GM18867 (cell line): ENCODE measurements around the gene ZWILCH.
"Not testable (repeated sequence)": the region's sequence is repeated elsewhere in the genome, so short reads cannot be mapped to it uniquely, and the experiment has no call there.

Experiments used
- ATAC-seq: cut with Tn5 transposase; IDR thresholded peaks from one replicate; pipeline ENCODE4 v1.9.1; 2021; ENCODE audit warnings: mild to moderate bottlenecking, moderate library complexity; ENCODE audit not compliant: unreplicated experiment

The ZWILCH gene

DNA sequence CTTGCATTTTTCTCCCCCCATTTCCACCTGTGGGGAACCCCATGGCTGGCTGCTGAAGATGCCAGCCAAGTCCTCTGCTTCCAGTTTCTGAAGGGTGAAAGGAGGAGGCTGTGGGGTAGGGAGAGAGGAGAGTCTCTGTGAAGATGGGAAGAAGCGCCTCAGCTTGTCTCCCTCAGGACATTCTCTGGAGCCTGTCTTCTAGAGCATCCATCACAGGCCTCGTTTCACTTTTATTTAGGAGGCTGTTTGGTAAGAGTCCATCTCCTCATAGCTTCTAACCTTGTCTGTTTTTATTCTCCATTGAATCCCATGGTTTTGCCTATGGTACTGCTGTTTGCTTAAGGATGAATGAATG is 69.4 kb downstream of the ZWILCH start:
- no peak for ATAC-seq

DNA sequence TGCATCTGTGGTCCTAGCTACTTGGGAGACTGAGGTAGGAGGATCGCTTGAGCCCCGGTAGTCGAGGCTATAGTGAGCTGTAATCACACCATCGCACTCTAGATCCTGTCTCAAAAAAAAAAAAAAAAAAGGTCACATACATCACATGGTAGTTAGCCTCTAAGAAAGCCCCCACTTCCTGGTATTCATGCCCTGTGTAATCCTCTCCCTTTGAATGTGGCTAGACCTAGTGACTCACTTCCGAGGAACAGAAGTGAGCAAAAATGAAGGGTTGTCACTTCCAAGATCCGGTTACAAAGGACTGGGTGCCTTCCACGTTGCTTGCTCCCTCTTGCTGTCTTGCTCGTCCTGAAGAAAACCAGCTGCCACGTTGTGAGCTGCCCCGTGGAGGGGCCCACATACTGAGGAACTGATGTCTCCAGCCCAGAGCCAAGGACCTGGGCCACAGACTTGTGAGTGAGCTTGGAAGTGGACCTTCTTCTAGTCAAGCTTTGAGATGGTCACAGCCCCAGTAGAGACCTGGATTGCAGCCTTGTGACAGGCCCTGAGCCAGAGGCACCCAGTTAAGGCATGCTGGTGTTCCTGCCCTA is 73.3 kb downstream of the ZWILCH start:
- ATAC-seq, result no peak

DNA sequence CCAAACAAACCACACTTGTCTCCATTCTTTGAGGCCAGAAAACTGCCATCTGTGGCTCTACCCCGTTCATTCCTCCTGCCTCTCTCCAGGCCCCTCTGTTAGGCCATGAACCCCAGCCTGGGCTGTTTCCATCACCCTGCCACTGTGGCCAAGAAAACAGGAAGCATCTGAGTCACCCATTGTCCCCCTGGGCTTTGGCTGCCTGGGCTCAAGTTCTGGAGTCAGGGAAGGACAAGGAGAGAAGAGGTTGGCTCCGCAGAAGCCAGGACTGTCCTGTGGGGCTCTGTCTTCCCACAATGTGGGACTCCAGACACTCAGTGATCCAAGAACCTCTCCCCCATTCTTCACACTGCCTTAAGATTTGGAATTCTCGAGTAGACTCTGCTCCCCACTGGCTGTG is 75.5 kb downstream of the ZWILCH start:
- ATAC-seq, result no peak

DNA sequence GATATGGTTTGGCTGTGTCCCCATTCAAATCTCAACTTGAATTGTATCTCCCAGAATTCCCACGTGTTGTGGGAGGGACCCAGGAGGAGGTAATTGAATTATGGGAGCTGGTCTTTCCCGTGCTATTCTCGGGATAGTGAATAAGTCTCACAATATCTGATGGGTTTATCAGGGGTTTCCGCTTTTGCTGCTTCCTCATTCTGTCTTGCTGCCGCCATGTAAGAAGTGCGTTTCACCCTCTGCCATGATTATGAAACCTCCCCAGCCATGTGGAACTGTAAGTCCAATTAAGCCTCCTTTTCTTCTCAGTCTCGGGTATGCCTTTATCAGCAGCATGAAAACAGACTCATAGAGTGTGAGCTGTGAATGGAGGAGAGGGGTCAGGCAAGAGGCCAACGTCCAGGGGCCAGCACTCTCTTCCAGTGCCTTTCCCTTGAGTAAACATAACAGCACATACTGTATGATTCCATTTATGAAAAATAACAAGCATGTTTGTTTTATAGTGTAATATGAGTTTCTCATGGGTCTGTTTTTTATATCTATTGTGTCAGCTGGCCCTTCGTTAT is 76.9 kb downstream of the ZWILCH start:
- no peak for ATAC-seq

DNA sequence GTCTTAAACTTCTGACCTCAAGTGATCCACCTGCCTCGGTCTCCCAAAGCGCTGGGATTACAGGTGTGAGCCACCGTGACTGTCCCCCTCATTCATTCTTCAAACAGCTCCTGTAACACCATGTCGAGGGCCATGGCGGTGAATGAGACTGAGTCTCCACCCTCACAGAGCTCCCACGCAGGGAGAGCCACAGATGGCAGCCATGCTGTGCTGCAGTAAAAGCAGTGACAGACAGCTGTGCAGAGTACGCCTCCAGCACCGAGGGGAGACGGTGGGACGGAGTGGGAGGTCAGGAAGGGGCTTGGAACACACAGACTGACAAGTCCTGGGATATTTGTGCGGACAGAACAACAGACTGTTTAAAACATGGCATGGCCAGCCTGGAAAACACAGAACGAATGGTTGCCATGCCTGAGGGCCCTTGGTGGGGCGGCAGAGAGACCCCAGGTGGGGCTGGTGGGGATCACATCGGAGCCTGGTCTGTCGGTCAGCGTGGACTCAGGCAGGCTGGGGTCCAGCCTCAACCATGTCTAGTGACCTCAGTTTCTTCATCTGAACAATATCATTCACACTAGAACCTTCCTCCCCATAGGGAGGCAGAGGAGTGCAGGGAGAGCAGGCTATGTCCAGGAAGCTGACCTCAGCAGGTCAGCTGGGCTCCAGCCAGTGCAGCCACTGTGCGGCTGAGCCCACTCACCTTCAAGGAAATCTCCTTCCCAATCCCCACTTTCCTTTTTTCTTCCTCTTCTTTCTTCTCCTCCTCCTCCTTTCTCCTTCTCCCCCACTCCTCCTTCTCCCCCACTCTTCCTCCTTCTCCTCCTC is 81.2 kb downstream of the ZWILCH start:
- no peak for ATAC-seq

DNA sequence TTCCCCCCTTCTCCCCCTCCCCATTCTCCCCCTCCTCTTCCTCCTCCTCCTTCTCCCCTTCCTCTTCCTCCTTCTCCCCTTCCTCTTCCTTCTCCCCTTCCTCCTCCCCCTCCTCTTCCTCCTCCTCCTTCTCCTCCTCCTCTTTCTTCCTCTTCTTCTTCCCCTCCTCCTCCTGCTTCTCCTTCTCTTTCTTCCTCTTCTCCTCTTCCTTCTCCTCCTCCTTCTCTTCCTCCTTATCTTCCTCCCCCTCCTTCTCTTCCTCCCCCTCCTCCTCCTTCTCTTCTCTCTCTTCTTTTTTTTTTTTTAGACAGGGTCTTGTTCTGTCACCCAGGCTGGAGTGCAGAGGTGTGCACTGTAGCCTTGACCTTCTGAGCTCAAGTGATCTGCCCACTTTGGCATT is 81.9 kb downstream of the ZWILCH start:
- ATAC-seq, result no peak

DNA sequence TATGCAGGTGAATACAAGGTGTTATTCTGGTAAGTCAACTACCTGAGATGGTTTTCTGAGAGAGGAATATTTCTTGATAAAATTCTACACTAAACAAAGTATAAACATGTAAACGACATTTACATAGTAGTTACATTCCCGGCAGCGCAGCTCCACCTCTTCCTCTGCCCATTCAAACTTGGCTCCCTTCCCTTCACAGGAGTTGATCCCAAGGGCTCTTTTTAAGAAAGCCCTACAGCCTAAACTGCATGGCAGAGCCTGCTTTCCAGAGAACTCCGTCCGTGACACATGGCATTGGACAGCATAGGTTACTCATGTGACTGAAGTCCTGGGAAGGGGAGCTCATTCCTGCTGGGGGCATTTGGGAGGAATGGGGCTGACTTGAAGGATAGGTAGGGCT is 82.6 kb downstream of the ZWILCH start:
- no peak for ATAC-seq

DNA sequence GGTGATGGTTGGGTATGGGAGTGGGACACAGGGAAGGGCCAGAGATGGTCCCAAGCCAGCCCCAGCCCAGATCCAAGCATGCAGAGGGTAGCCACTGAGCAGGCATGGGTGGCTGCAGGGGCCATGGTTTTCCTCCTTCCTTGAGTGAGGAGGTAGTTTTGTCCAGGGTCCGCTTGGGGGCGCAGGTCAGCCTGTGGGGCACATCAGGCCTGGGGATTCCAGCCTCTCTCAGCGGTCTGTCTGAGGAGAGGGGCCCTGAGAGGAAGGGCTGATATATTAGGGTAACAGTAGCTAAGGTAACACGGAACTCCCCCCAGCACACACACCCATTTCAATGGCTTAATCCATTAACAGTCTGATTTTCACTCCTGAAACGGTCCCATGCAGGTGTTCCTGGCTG is 83.4 kb downstream of the ZWILCH start:
- ATAC-seq, result no peak

DNA sequence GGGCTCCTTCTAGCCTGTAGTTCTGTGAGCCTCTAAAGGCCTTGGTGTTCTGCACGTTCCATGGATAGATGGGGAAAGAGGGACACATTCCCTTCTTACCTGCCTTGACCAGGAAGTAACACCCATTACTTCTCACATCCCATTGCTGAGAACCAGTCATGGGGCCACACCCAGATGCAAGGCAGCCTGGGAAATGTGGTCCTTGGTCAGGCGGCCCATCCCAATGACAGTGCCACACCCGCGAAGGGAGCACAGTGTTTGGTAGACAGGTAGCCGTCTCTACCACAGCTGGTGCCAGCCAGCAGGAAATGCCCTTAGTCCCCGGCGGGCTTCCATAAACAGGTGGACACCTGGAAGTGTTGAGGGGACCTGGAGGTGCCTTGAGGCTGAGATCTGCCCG is 83.8 kb downstream of the ZWILCH start:
- ATAC-seq, result no peak

DNA sequence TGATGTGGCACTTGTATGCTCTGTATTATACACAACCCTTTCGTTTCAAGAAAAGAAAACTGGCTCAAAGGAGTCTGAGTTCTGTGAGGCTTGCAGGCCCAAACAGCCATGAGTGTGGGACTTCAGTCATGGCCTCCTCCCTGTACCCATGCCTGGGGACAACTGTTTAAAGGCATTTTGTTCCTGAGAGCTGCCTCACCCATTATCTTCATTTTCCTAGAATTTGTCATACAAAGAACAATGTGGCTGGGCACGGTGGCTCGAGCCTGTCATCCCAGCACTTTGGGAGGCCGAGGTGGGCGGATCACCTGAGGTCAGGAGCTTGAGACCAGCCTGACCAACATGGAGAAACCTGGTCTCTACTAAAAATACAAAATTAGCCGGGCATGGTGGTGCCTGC is 84.3 kb downstream of the ZWILCH start:
- ATAC-seq, result not testable (repeated sequence)

DNA sequence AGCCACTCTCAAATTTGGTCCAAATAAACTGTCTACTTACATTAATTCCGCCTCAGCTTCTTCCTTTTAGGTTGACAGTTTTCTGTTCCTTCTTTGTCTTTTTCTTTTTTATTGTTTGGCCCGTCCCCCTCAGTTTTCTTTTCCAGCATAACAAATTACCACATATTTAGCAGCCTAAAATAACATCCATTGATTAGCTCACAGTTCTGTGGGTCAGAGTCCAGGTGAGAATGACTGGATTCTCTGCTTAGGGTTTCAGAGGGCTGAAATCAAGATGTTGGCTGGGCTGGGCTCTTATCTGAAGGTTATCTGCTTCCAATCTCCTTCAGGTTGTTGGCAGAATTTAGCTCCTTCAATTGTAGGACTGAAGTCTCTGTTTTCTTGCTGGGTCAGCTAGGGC is 85.3 kb downstream of the ZWILCH start:
- ATAC-seq, result no peak

DNA sequence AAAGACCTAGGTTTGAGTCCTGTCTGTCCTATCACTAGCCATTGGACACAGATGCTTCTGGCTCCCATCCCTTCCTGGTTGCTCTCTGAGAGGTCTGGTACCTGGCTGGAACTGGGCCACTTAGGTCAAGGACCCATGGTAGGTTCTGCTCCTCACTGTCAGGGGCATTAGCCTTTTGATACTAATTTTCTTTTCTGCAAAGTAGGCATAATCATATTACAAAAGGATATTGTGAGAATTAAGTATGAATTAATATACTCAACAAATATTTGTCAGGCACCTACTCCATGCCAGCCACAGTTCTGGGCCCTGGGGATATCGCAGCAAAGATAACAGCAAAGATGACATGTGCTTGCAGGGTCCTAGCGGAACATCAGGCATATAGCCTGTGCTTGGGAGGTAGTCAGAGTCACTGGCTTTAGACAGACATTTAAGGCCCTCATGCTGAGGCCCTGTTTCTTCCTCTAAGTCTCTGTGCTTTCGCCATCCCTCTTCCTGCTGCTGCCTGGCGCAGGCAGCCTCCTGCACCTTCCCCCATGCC is 86.3 kb downstream of the ZWILCH start:
- no peak for ATAC-seq

DNA sequence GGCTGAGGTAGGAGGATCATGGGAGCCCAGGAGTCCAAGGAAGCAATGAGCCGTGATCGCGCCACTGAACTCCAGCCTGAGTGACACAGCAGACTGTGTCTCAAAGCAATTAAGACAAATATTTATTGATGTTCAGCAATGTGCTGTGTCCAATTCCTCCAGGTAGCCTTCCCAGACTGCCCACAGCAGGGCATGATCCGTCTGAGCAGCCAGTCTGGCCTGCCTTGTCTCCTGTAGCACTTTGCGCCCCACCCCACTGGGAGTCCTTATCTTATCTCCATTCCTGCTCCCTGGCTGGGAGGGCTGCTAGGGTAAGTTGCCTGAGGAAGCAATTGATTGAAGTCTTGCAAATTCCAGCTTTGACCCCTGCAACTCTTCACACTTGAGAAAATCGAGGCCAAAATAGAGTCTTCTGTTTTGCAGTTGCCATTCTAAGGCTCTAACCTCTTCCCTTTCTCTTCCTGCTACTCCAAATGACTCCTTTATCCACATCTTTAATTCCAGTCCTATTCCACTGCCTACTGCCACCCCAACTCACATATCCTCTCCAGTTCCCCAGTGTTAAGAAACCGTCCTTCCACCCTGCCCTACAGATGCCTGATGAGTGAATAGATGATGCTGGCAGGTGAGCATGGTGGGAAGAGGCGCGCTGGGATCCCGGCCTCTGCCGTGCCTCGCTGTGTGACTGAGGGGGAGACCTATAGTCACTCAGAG is 87.5 kb downstream of the ZWILCH start:
- no peak for ATAC-seq

DNA sequence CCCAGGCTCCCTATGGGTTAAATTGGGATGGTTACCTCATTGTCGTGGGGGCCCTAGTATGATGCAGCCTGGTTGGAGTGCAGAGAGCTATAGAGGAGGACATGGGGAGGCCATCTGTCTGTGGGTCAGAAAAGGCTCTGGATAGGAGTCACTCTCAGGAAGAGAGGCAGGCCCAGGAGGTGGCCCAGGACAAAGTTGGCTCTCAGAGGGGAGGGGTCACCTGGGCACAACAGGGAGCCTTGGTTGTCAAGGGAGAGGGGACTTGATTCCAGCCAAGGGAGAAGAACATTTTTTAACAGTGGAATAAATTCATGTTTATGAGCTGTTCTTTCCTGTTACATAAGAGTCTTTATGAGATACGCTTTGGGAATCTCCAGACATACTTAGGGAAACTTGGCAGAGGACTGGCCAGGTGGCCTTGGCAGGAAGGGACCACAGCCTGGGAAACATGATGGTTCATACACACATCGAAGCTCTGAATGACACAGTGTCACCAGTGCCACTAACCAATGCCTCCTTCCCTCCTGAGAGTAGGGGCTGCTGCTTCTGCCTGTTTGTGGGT is 88.2 kb downstream of the ZWILCH start:
- ATAC-seq, result no peak

DNA sequence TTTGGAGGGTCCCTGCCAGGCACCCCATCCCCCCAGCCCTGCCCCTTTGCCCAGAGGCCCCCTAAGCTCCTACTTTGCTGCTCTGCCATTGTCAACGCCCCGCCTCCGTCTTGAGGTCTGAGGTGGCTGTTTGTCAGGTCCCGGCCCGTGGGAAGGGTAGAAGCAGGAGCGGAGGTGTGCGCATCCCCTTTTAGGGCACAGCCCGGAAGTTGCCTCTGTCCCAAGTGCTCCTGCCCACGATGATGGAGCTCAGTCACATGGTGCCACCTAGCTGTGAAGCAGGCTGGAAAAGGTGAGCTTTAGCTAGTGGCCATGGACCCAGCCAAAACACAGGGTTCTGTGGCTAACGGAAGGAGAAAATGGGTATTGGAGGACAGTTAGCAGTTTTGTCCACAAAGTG is 89.2 kb downstream of the ZWILCH start:
- no peak for ATAC-seq

DNA sequence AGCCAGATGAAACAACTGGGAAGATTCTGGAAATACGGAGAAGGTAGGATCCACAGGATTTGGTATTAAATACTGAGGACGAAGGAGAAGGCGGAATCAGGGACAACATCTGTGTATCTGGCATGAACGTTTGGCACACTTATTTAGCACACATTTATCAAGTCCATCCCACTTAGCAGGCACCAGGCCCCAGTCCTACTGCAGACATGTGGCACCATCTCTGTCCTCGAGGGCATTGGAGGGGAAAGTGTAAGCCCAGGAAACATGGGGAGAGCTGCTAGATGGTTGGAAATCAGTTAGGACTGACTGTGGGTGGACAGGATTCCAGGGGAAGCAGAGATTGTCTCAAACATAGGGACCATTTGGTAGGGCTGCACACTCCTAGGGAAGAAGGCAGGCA is 89.7 kb downstream of the ZWILCH start:
- no peak for ATAC-seq

DNA sequence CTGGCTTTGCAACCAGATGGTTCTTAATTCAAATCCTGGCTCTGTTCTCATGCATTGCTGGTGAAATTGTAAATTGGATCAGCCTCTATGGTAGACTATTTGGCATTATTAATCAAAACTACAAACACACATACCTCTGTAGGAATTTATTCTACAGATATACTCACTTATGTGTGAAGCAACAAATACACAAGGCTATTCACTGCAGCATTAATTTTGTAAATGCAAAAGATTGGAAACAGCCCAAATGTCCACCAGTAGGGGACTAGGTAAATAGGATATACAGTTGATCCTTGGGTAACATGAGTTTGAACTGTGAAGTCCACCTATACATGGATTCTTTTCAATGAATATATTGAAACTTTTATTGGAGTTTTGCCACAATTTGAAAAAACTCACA is 90.2 kb downstream of the ZWILCH start:
- ATAC-seq, result no peak

DNA sequence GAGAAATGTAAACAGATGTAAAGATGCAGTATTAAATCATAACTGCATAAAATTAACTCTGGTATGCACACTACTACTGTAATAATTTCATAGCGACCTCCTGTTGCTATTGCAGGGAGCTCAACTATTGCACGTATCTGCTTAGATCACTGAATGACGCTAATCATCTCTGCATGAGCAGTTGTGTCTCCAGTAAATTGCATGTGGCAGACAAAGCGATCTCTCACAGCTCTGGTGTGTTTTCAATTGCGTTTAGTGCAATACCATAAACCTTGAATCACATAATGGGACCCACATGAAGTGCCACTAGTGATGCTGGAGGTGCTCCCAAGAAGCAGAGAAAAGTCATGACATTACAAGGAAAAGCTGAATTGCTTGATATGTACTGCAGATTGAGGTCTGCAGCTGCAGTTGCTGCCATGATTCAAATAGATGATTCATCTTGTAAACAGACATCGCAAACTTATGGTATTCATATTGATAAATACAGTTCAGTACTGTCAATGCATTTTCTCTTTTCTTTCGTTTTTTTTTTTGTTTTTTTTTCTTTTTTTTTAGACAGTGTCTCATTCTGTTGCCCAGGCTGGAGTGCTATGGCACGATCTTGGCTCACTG is 90.9 kb downstream of the ZWILCH start:
- ATAC-seq, result no peak

DNA sequence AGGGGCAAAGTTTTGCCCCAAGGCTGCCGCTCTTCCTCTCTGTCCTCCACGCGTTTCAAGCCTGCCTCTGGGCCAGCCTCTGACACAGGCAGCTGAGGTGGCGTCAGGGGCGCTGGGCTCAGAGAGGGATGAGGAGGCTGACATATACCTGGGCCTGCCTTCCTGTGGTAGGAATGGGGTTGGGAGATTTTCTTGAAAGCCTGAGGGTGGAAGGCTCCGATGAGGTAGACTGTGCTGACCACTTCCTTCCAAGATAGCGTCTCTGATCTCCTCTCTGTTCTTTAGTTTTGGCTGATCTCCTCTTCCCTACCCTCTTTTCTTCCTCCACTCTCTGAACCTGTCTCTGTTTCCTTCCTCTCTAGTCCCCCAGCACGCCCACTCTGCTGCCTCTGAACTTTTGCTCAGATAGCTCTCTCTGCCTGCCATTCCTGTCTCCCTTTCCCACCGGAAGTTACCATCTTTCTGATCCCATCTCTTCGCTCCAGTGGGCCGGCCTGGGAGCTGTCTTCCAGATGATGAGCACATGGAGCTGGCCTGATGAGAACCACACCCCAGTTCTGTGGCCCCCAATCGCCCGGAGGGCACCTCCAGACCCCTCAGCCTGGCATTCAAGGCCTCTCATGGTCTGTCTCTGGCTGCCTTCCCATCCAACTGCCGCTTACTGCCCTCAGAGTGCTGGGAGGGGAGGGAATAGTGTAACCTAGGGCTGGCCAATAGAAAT is 93.1 kb downstream of the ZWILCH start:
- ATAC-seq, result no peak
